ENCODE measurements around the gene OR4N5. TPM values are rescaled to one million over a fixed set of nuclear protein-coding genes. Genes with fewer than 3 reads are reported as not detected.
"Not testable (repeated sequence)": the region's sequence is repeated elsewhere in the genome, so short reads cannot be mapped to it uniquely, and the experiment has no call there.

The OR4N5 gene
- total RNA-seq, 2 donors from 2014 or later = not detected

- ATAC-seq; H3K9me3 ChIP-seq (ENCODE audit: control insufficient read depth, low read length, poor library complexity, severe bottlenecking); DNase-seq; H3K36me3 Mint-ChIP-seq (ENCODE audit: low read depth); H3K4me1 Mint-ChIP-seq; H3K27ac Mint-ChIP-seq; H3K4me3 Mint-ChIP-seq: not testable (repeated sequence)
- peaks cover 23% of the 10 kb centered on the region for H3K27me3 Mint-ChIP-seq
Measured at GRCh38 chr14:20174205-20174604, 35.6 kb downstream of the OR4N5 start.

GRCh38 chr14:20176330-20176729 is 37.7 kb downstream of the OR4N5 start:
- no peak overlapping the region for H3K27ac Mint-ChIP-seq

GRCh38 chr14:20177433-20177974 is 38.9 kb downstream of the OR4N5 start:
- Mint-ChIP-seq H3K4me1 (peaks cover 2% of the 10 kb centered on the region), H3K27ac (no peak overlapping the region), H3K4me3 (no peak overlapping the region), H3K27me3 (peaks cover 35% of the 10 kb centered on the region), H3K36me3 (ENCODE audit: low read depth) (peaks cover 2% of the 10 kb centered on the region)
- H3K9me3 ChIP-seq (ENCODE audit: control insufficient read depth, low read length, poor library complexity, severe bottlenecking) = no peaks in the 10 kb centered on the region
- no peak for ATAC-seq
- DNase-seq = no peak

More at GRCh38 chr14:20176330-20176729, 37.7 kb downstream of the OR4N5 start:
- H3K9me3 ChIP-seq (ENCODE audit: control insufficient read depth, low read length, poor library complexity, severe bottlenecking) = no peaks in the 10 kb centered on the region
- Mint-ChIP-seq H3K4me1 (peaks cover 2% of the 10 kb centered on the region), H3K4me3 (no peak overlapping the region), H3K27me3 (peaks cover 25% of the 10 kb centered on the region), H3K36me3 (ENCODE audit: low read depth) (no peaks in the 10 kb centered on the region)
- no peak for DNase-seq
- ATAC-seq = no peak

DNA sequence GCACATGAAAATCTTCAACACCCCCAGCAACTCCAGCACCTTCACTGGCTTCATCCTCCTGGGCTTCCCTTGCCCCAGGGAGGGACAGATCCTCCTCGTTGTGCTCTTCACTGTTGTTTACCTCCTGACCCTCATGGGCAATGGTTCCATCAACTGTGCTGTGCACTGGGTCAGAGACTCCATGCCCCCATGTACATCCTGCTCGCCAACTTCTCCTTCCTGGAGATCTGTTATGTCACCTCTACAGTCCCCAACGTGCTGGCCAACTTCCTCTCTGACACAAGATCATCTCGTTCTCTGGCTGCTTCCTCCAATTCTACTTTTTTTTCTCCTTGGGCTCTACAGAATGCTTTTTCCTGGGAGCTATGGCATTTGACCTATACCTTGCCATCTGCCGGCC is 40.6 kb downstream of the OR4N5 start:
- no peaks in the 10 kb centered on the region for H3K9me3 ChIP-seq (ENCODE audit: control insufficient read depth, low read length, poor library complexity, severe bottlenecking)
- Mint-ChIP-seq H3K36me3 (ENCODE audit: low read depth) (peaks cover 2% of the 10 kb centered on the region), H3K27ac (no peak overlapping the region), H3K4me3 (no peak overlapping the region), H3K4me1 (peaks cover 2% of the 10 kb centered on the region), H3K27me3 (peaks cover 35% of the 10 kb centered on the region)
- no peak for ATAC-seq
- DNase-seq = no peak

GRCh38 chr14:20179880-20180279 is 41.3 kb downstream of the OR4N5 start:
- DNase-seq = no peak
- no peak overlapping the region for H3K27ac Mint-ChIP-seq
- peaks cover 2% of the 10 kb centered on the region for H3K36me3 Mint-ChIP-seq (ENCODE audit: low read depth)
- H3K9me3 ChIP-seq (ENCODE audit: control insufficient read depth, low read length, poor library complexity, severe bottlenecking) = no peaks in the 10 kb centered on the region
- peaks cover 2% of the 10 kb centered on the region for H3K4me1 Mint-ChIP-seq
- H3K27me3 Mint-ChIP-seq = peaks cover 30% of the 10 kb centered on the region
- ATAC-seq = no peak
- H3K4me3 Mint-ChIP-seq = no peak overlapping the region

DNA sequence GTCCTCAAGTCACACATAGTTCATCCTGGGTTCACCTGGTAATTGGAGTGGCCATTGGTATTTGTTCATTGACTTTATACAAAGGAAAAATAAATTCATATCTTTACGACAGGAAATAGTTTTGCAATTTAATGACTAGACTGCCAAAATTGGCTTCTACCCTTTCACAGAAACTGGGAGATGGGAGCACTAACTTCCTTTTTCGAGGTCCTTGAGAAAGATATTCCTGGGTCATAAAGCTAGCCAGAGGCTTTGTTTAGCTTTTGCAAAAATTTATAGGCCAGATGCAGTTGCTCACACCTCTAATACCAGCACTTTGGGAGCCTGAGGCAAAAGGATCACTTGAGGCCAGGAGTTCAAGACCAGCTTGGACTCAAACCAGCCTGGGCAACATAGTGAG is 41.9 kb downstream of the OR4N5 start:
- no peak for ATAC-seq
- Mint-ChIP-seq H3K27ac (no peak overlapping the region), H3K27me3 (peaks cover 27% of the 10 kb centered on the region), H3K4me1 (peaks cover 2% of the 10 kb centered on the region), H3K36me3 (ENCODE audit: low read depth) (peaks cover 2% of the 10 kb centered on the region), H3K4me3 (no peak overlapping the region)
- no peaks in the 10 kb centered on the region for H3K9me3 ChIP-seq (ENCODE audit: control insufficient read depth, low read length, poor library complexity, severe bottlenecking)
- DNase-seq = no peak

DNA sequence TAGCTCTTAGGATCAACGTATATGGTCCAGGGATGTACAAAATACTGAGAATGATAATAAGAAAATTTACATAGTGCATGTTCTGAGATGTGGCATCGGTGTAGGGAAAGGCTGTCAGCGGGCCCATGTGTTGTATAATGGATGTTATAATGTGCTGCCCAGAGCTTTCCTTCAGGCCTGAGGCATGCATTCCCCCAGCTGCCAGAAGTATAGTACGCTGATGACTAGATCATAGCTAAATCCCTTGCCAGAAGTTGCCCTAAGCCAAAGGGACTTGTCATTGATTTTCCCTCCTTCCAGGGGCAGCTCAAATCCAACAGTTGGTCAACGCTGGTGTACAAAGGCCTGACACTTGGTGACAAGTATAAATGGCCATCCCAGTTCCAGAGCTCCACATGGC is 45.6 kb downstream of the OR4N5 start:
- no peak overlapping the region for H3K27ac Mint-ChIP-seq
- no peak for ATAC-seq
- H3K27me3 Mint-ChIP-seq = peaks cover 23% of the 10 kb centered on the region
- peaks cover 5% of the 10 kb centered on the region for H3K36me3 Mint-ChIP-seq (ENCODE audit: low read depth)
- H3K4me3 Mint-ChIP-seq = no peak overlapping the region
- no peaks in the 10 kb centered on the region for H3K4me1 Mint-ChIP-seq
- DNase-seq = no peak
- H3K9me3 ChIP-seq (ENCODE audit: control insufficient read depth, low read length, poor library complexity, severe bottlenecking) = no peaks in the 10 kb centered on the region

DNA sequence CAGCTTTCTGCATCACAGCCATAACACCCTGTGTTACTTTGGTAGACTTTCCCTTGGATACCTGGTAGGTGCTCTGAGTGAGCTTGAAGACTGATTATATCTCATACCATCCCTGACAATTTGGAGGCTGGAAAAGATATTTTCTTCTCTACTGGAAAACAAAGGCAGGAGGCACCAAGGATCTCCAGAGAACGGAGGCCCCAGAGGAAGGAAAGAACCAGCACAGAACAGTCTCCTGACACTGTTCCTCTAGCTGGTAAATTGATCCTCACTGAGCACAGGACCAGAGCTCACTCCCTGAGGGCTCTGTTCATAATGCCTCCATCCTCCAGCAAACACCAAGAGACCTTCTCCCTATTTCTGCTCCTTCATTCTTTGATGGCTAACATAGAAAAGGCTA is 52.0 kb downstream of the OR4N5 start, which contains the start of gene OR11G2:
OR11G2 (plus strand) TSS at position 301 of the 400 bp plus-strand sequence. CDS start 6,542 bp downstream, outside the sequence.
- Mint-ChIP-seq H3K27me3 (peaks cover 25% of the 10 kb centered on the region), H3K4me1 (peaks cover 6% of the 10 kb centered on the region), H3K27ac (no peak within 1 kb of the TSS), H3K36me3 (ENCODE audit: low read depth) (peaks cover 3% of the 10 kb centered on the region), H3K4me3 (no peak within 1 kb of the TSS)
- no peaks in the 10 kb centered on the region for H3K9me3 ChIP-seq (ENCODE audit: control insufficient read depth, low read length, poor library complexity, severe bottlenecking)
- DNase-seq (no peak), ATAC-seq (no peak)

GRCh38 chr14:20191396-20191795 is 52.8 kb downstream of the OR4N5 start:
- H3K4me1 Mint-ChIP-seq = peaks cover 6% of the 10 kb centered on the region
- peaks cover 29% of the 10 kb centered on the region for H3K27me3 Mint-ChIP-seq
- no peak for ATAC-seq
- H3K36me3 Mint-ChIP-seq (ENCODE audit: low read depth) = peaks cover 3% of the 10 kb centered on the region
- H3K4me3 Mint-ChIP-seq = no peak overlapping the region
- no peaks in the 10 kb centered on the region for H3K9me3 ChIP-seq (ENCODE audit: control insufficient read depth, low read length, poor library complexity, severe bottlenecking)
- DNase-seq = no peak
- no peak overlapping the region for H3K27ac Mint-ChIP-seq

- Mint-ChIP-seq H3K4me1 (peaks cover 13% of the 10 kb centered on the region), H3K36me3 (ENCODE audit: low read depth) (no peaks in the 10 kb centered on the region), H3K27me3 (peaks cover 40% of the 10 kb centered on the region), H3K27ac (peak overlapping the region; percentile 51), H3K4me3 (no peak overlapping the region)
- ATAC-seq (no peak), DNase-seq (no peak)
- H3K9me3 ChIP-seq (ENCODE audit: control insufficient read depth, low read length, poor library complexity, severe bottlenecking) = no peaks in the 10 kb centered on the region
Measured at GRCh38 chr14:20194101-20194500, 55.5 kb downstream of the OR4N5 start.

Other genes with a start within 250 kb of the OR4N5 start
- not detected for gene OR4K5, start 218.2 kb upstream of the OR4N5 start, total RNA-seq
- not detected for gene OR4K1, start 207.9 kb upstream of the OR4N5 start, total RNA-seq
- not detected for gene OR4K15, start 163.2 kb upstream of the OR4N5 start, total RNA-seq
- not detected for gene OR4Q2, start 136.7 kb upstream of the OR4N5 start, total RNA-seq
- not detected for gene OR4K14, start 119.5 kb upstream of the OR4N5 start, total RNA-seq
- gene OR4K13, start 102.8 kb upstream of the OR4N5 start, total RNA-seq = not detected
- not detected for gene OR4L1, start 78.8 kb upstream of the OR4N5 start, total RNA-seq
- gene OR4K17, start 28.1 kb upstream of the OR4N5 start, total RNA-seq = not detected
- gene OR11G2, start 52.1 kb downstream of the OR4N5 start, total RNA-seq = not detected
- not detected for gene OR11H6, start 84.9 kb downstream of the OR4N5 start, total RNA-seq
- not detected for gene OR11H7, start 90.2 kb downstream of the OR4N5 start, total RNA-seq
- gene OR11H4, start 100.5 kb downstream of the OR4N5 start, total RNA-seq = not detected
- 10 to 100 TPM; 16.5 TPM for gene TTC5, start 167.1 kb downstream of the OR4N5 start, total RNA-seq
- gene CCNB1IP1, start 194.5 kb downstream of the OR4N5 start, total RNA-seq = 10 to 100 TPM; 20.2 to 26.3 TPM
- 10 to 100 TPM; 18.1 to 22.3 TPM for gene PARP2, start 204.8 kb downstream of the OR4N5 start, total RNA-seq

Data from T-helper 17 cell (primary cell).